Mucosa of descending colon (tissue), 3 donors: ENCODE measurements around the gene C4orf36. TPM values are rescaled to one million over a fixed set of nuclear protein-coding genes. Genes with fewer than 3 reads are reported as not detected.

Experiments
- ATAC-seq: fragments of 200-7000 bp; cut with Tn5 transposase; one replicate; pipeline ENCODE4 v1.9.1; 2020; ENCODE audit warnings: mild to moderate bottlenecking, moderate library complexity
- DNase-seq, 3 donors: peaks; one replicate each; pipeline ENCODE4 v3.0.0-alpha.2; 2020
- H3K36me3 ChIP-seq: fragments of 200-600 bp; one replicate; pipeline ENCODE4 v1.8.0; 2021; ENCODE audit warnings: low read depth, mild to moderate bottlenecking
- H3K4me1 ChIP-seq: fragments of 200-600 bp; one replicate; pipeline ENCODE4 v1.8.0; 2021; ENCODE audit warnings: low read depth, mild to moderate bottlenecking
- H3K4me3 ChIP-seq: fragments of 200-600 bp; one replicate; pipeline ENCODE4 v1.8.0; 2021; ENCODE audit warnings: mild to moderate bottlenecking
- H3K9me3 ChIP-seq: fragments of 200-600 bp; one replicate; pipeline ENCODE4 v1.8.0; 2021; ENCODE audit warnings: mild to moderate bottlenecking
- CTCF ChIP-seq: fragments of 200-600 bp; IDR thresholded peaks from one replicate; pipeline ENCODE4 v1.8.0; 2022; ENCODE audit warnings: antibody characterized with exemption, mild to moderate bottlenecking
- intact Hi-C, 2 donors: fragments of 100-400 bp; cut with DNase I in 1 of 2; cut with micrococcal nuclease in 1 of 2; formaldehyde crosslinking; loops; one replicate each; pipeline versions ENCODE4 v1.11.0 to v1.11.1; 2022; cut with DNase I, micrococcal nuclease
- total RNA-seq, 3 donors: library from RNA; stranded (reverse); fragmentation: NEBNext Ultra II Directional in 2 of 3; extraction: Animal tissue kit (Norgen Biotek cat#: 25700) in 2 of 3; gene quantifications; one replicate each; pipeline versions ENCODE4 v1.2.1 to v1.2.4, GENCODE V29; 2021 to 2023
- donor health status: DM: no; HTN: no; CAD: no; lungs with moderate emphysema.
- donor health status: DM: no; HTN: no; CAD: no.
- donor health status: DM: no; HTN: yes; CAD: no.

C4orf36 gene
- total RNA-seq, 3 donors from 2014 or later = 0.67 to 0.96 (median 0.85) TPM

GRCh38 chr4:86935853-86936733, 43.9 kb upstream of the C4orf36 start:
- DNase-seq = peak; percentile 82 to 87 (median 83)
- ATAC-seq = peak; percentile 68
- peaks cover 39% of the 10 kb centered on the region for H3K4me1 ChIP-seq
- no peaks in the 10 kb centered on the region for H3K36me3 ChIP-seq
- no peaks in the 10 kb centered on the region for H3K9me3 ChIP-seq
- no peak for TF ChIP-seq CTCF
- peak overlapping the region; percentile 83 for H3K4me3 ChIP-seq
- intact Hi-C loops = loop anchor here (5.0 to 10.0 kb wide), 2 partner anchors 69 to 76 kb away; no protein-coding TSS in a partner anchor

GRCh38 chr4:86935566-86935852, 43.3 kb upstream of the C4orf36 start:
- DNase-seq (no peak), ATAC-seq (no peak)
- no peak for TF ChIP-seq CTCF
- H3K36me3 ChIP-seq = no peaks in the 10 kb centered on the region
- H3K4me3 ChIP-seq = peak overlapping the region; percentile 83
- H3K4me1 ChIP-seq = peaks cover 39% of the 10 kb centered on the region
- intact Hi-C loops = loop anchor here (5.0 to 10.0 kb wide), 2 partner anchors 69 to 77 kb away; no protein-coding TSS in a partner anchor
- H3K9me3 ChIP-seq = no peaks in the 10 kb centered on the region

DNA sequence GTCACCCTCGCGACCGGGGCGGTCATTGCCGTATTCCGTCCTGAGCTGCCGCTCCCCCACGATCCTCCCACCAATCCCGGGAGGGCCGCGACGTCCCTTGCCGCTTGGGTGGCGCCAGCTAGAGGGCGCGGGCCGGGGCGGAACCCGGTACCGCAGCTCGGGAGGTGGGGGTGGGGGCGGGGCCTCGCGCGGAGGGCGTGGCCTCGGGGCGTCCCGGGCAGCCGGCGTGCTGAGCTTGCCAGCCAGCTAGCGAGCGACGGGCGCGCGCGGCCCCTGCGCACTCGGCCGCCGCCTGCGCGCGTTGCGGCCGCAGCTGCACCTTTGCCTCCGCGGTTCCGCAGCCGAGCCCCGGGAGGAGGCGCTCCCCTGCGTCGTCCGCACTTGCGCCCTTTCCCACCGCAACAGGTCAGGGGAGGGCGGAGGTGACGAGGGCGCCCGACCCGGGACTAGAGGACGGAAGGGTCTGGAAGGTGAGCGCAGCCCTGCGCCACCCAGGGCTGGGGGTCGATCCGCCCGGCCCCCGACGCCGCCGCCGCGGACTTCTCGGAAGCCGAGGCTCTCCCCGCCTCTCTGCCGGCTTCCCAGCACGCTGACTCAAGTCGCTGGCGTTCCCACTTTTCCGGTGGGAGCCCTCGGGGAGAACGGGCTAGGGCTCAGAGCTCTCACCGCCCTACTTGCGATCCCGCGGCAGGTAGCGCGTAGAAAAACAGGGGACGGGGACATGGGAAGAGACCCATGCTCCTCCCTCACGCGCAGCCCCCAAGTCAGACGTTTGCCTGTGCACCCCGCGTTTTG, 42.7 kb upstream of the C4orf36 start, which contains the start of gene AFF1:
Gene AFF1 (plus strand): TSS at position 241 of the 795 bp plus-strand sequence. CDS start 13,523 bp downstream, outside the sequence.
- intact Hi-C loops = loop anchor here (5.0 to 10.0 kb wide), 2 partner anchors 70 to 77 kb away; no protein-coding TSS in a partner anchor
- no peaks in the 10 kb centered on the region for H3K9me3 ChIP-seq
- ATAC-seq = peak; percentile 87

DNA sequence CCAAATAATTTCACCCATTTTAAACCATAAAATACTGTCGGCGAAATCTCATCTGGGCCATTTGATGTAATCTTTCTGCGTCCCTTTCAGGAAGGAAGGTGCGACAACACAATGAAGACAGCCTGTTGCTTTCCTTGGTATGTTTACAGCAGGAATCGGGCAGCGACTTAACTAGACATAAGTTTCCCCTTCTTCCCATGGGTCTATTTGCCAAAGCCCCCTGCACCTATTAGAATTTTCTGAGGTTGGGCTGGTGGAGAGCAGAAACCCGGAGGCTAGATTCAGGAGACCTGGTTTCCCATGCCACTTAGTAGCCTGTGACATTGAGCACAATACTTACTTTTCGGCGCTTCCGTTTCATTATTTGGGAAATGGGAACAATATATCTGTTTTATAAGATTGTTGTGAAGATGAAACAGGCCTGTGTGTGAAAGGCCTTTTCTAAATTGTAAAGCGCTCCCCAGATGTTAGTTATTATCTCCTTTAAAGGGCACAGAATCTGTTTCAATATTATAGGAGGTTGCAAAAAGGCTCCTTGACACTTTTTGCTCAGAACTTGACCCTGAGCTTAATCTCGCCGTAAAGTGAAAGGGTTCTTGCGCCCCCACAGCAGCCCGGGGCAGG, 42.0 kb upstream of the C4orf36 start:
- Histone ChIP-seq H3K9me3 (no peaks in the 10 kb centered on the region), H3K36me3 (no peaks in the 10 kb centered on the region), H3K4me1 (peaks cover 28% of the 10 kb centered on the region), H3K4me3 (peak overlapping the region; percentile 83)
- peak in 1 of 3 donors; percentile 55 for DNase-seq
- no peak for TF ChIP-seq CTCF
- intact Hi-C loops = loop anchor here in 1 of 2 donors (10.0 kb wide), 1 partner anchor 71 kb away; no protein-coding TSS in a partner anchor
- no peak for ATAC-seq

More for the DNA sequence above, 42.7 kb upstream of the C4orf36 start, which contains the start of gene AFF1:
- peaks cover 35% of the 10 kb centered on the region for H3K4me1 ChIP-seq
- peak; percentile 91 to 97 (median 97) for DNase-seq
- H3K4me3 ChIP-seq = peak within 1 kb of the TSS; percentile 83
- no peaks in the 10 kb centered on the region for H3K36me3 ChIP-seq
- peak; percentile 45 for TF ChIP-seq CTCF
